Duodenal mucosa (tissue), 2 donors: ENCODE measurements around the gene MYEOV.

Experiments
- H3K27ac ChIP-seq: one replicate; pipeline ENCODE4 v1.7.0; 2013; ENCODE audit warnings: low read depth, low read length
- H3K27me3 ChIP-seq, 2 donors: one replicate each; pipeline ENCODE4 v1.7.0; 2013; ENCODE audit warnings: low read length in 2 of 2, control low read depth in 1 of 2; ENCODE audit not compliant: insufficient read depth in 2 of 2, control insufficient read depth in 1 of 2
- H3K36me3 ChIP-seq, 2 donors: one replicate each; pipeline ENCODE4 v1.7.0; 2013; ENCODE audit warnings: low read length in 2 of 2, control low read depth in 1 of 2; ENCODE audit not compliant: insufficient read depth in 2 of 2, control insufficient read depth in 1 of 2
- H3K4me1 ChIP-seq, 2 donors: one replicate each; pipeline ENCODE4 v1.7.0; 2013; ENCODE audit warnings: low read length in 2 of 2, control low read depth in 1 of 2; ENCODE audit not compliant: insufficient read depth in 2 of 2, control insufficient read depth in 1 of 2
- H3K4me3 ChIP-seq, 2 donors: one replicate each; pipeline ENCODE4 v1.7.0; 2013; ENCODE audit warnings: low read length in 2 of 2, low read depth in 1 of 2
- H3K9ac ChIP-seq, 2 donors: one replicate each; pipeline ENCODE4 v1.7.0; 2013; ENCODE audit warnings: low read length in 2 of 2, low read depth in 1 of 2
- H3K9me3 ChIP-seq, 2 donors: one replicate each; pipeline ENCODE4 v1.7.0; 2013; ENCODE audit warnings: low read length in 2 of 2, control low read depth in 1 of 2; ENCODE audit not compliant: control insufficient read depth in 1 of 2

The MYEOV gene

GRCh38 chr11:69339983-69340565, 46.1 kb downstream of the MYEOV start:
- no peak overlapping the region for H3K9ac ChIP-seq
- H3K4me3 ChIP-seq: no peak overlapping the region
- H3K27ac ChIP-seq: no peak overlapping the region
- H3K27me3 ChIP-seq: no peaks in the 10 kb centered on the region
- H3K4me1 ChIP-seq: peaks cover 8 to 11% of the 10 kb centered on the region in 2 donors
- H3K36me3 ChIP-seq: no peaks in the 10 kb centered on the region
- H3K9me3 ChIP-seq: no peaks in the 10 kb centered on the region

- Histone ChIP-seq H3K27me3 (no peaks in the 10 kb centered on the region), H3K4me1 (peaks cover 1 to 3% of the 10 kb centered on the region in 2 donors), H3K27ac (no peak overlapping the region), H3K9ac (no peak overlapping the region), H3K36me3 (no peaks in the 10 kb centered on the region), H3K4me3 (no peak overlapping the region), H3K9me3 (no peaks in the 10 kb centered on the region)
These were observed 48.8 kb downstream of the MYEOV start for GRCh38 chr11:69342588-69343330.

DNA sequence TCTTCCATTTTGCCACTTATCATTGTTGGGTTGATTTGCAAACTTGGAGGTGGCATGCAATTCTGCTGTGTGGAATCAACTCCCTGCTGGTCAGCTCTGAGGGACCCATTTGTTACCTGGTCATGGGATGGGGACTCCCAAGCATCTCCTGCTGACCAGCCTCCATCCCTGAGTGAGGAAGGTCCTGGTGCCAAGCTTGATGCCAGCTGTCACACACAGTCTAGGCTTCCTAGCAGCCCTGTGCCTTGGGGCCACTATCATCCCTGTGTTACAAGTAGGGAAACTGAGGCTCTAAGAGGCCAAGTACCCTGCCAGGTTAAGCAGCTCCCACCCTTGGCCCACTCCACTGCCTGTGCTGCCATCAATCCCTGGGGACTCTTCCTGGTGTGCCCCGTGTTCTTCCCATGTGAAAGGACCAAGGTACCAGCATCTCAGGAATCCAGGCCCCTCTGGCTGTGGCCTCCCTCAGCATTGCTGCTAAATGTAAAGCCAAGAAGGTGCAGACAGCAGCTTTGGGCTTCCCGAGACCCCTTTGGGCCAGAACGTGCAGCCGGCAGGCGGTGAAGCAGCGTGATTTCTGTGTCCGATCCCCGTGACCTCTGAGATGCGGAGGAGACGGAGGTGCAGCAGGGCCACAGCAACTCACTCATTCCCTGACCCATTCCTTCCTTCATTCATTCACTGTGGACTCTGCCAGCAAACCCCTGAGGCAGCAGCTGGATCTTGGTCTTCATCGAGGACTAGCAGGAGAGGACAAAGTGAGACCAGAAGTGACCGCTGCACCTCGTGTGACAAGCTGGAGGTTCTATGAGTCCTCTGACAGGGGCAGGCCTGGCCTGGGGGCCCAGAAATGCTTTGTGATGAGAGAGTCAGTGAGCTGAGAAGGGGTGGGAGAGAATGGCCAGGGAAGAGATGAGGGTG, 49.7 kb downstream of the MYEOV start:
- no peak overlapping the region for H3K4me3 ChIP-seq
- H3K9me3 ChIP-seq: peaks cover 0 to 4% of the 10 kb centered on the region in 2 donors
- no peak overlapping the region for H3K9ac ChIP-seq
- H3K4me1 ChIP-seq: no peaks in the 10 kb centered on the region
- H3K27ac ChIP-seq: no peak overlapping the region
- no peaks in the 10 kb centered on the region for H3K27me3 ChIP-seq
- no peaks in the 10 kb centered on the region for H3K36me3 ChIP-seq

GRCh38 chr11:69344570-69345145, 50.7 kb downstream of the MYEOV start:
- Histone ChIP-seq H3K4me1 (no peaks in the 10 kb centered on the region), H3K4me3 (no peak overlapping the region), H3K27me3 (no peaks in the 10 kb centered on the region), H3K9me3 (peaks cover 0 to 5% of the 10 kb centered on the region in 2 donors), H3K9ac (no peak overlapping the region), H3K36me3 (no peaks in the 10 kb centered on the region), H3K27ac (no peak overlapping the region)
